Memory B cell (primary cell): Measurements from ENCODE around the gene IL21R.

Experiments used
- ATAC-seq: fragments of 150-1000 bp; cut with Tn5 transposase; 2 replicates; pipeline ENCODE4 v1.10.0; 2021; ENCODE audit warnings: low read depth, mild to moderate bottlenecking, moderate library complexity
- DNase-seq, 2 donors: peaks; one replicate each; pipeline ENCODE4 v3.0.0; 2022; ENCODE audit warnings: low spot score in 2 of 2
- H3K27ac Mint-ChIP-seq: one replicate; pipeline ENCODE4 v1.8.0; 2022; ENCODE audit warnings: mild to moderate bottlenecking, moderate library complexity, mixed read lengths
- H3K27me3 Mint-ChIP-seq: one replicate; pipeline ENCODE4 v1.8.0; 2022; ENCODE audit warnings: mixed read lengths
- H3K36me3 Mint-ChIP-seq: one replicate; pipeline ENCODE4 v1.8.0; 2022; ENCODE audit warnings: mild to moderate bottlenecking, mixed read lengths
- H3K4me1 Mint-ChIP-seq: one replicate; pipeline ENCODE4 v1.8.0; 2022; ENCODE audit warnings: mixed read lengths
- H3K4me3 Mint-ChIP-seq: one replicate; pipeline ENCODE4 v1.8.0; 2022; ENCODE audit warnings: mild to moderate bottlenecking, moderate library complexity, mixed read lengths
- H3K9me3 Mint-ChIP-seq: one replicate; pipeline ENCODE4 v1.8.0; 2022; ENCODE audit warnings: mixed read lengths

Gene IL21R

DNA sequence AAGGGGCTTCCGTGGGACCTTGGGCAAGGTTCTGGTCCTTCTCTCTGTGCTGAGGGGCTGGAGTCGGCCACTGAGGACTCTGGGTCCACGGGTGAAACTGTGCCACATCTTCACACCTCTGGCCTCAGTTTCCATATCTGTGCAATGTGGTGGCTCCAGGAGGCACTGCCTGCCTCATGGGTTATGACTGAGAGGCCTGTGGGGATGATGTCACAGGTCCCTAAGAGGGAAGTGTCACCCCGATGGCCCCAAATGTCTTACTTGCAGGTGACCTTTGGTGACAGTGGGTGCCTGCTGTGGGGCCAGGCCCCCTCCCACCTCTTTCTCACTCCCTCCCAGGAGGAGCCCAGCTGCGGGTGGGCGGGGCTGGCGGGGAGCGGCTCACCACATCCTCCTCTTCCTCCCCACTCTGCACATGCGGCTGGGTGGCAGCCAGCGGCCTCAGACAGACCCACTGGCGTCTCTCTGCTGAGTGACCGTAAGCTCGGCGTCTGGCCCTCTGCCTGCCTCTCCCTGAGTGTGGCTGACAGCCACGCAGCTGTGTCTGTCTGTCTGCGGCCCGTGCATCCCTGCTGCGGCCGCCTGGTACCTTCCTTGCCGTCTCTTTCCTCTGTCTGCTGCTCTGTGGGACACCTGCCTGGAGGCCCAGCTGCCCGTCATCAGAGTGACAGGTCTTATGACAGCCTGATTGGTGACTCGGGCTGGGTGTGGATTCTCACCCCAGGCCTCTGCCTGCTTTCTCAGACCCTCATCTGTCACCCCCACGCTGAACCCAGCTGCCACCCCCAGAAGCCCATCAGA, at the start of gene IL21R:
TSS of gene IL21R (plus strand) at position 407 of the 801 bp plus-strand sequence. CDS start 27,898 bp downstream, outside the sequence.
- H3K4me3 Mint-ChIP-seq, result peak within 1 kb of the TSS; percentile 80
- H3K27me3 Mint-ChIP-seq, result peaks cover 6% of the 10 kb centered on the region
- no peaks in the 10 kb centered on the region for H3K36me3 Mint-ChIP-seq
- DNase-seq, result peak; percentile 68 to 78
- H3K4me1 Mint-ChIP-seq, result peaks cover 63% of the 10 kb centered on the region
- H3K27ac Mint-ChIP-seq, result peak within 1 kb of the TSS; percentile 90
- ATAC-seq, result peak; percentile 64
- peaks cover 3% of the 10 kb centered on the region for H3K9me3 Mint-ChIP-seq

DNA sequence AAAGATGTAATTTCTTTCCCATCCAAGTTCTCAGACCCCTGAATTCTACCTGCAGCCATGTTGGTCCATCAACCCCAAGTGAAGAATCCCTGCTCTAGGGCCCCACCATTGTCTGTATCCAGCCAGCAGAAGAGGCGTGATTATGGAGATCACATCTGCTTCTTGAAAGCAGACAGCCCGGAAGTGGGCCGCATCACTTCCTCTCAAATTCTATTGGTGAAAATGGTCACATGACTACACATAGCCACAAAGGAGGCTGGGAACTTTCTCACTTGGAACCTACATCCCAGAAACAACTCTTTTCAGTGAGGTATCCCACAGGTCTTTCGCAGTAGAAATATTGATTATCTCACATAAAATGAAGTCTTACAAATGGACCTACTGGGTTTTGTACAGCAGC, 48.1 kb upstream of the IL21R start:
- Mint-ChIP-seq H3K4me1 (no peaks in the 10 kb centered on the region), H3K27ac (no peak overlapping the region), H3K36me3 (peaks cover 48% of the 10 kb centered on the region), H3K27me3 (no peaks in the 10 kb centered on the region), H3K4me3 (no peak overlapping the region), H3K9me3 (peaks cover 2% of the 10 kb centered on the region)
- DNase-seq, result no peak
- ATAC-seq, result no peak

DNA sequence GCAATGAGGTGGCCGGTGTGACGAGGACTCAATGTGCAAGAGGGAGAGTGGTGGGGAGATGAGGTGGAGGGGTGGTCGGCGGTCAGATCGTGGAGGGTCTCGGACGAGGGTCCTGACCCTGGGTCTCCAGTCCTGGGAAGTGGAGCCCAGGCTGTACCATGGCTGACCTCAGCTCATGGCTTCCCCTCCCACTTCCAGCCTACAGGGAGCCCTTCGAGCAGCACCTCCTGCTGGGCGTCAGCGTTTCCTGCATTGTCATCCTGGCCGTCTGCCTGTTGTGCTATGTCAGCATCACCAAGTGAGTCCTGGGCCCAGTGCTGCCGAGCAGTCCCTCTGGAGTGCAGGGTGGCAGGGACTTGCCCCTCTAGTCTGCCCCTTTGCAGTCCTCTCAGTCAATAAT, 46.4 kb upstream of the IL21R start:
- Mint-ChIP-seq H3K4me1 (no peaks in the 10 kb centered on the region), H3K27me3 (no peaks in the 10 kb centered on the region), H3K9me3 (peaks cover 3% of the 10 kb centered on the region), H3K4me3 (no peak overlapping the region), H3K36me3 (peaks cover 42% of the 10 kb centered on the region), H3K27ac (no peak overlapping the region)
- DNase-seq (no peak), ATAC-seq (peak; percentile 31)

DNA sequence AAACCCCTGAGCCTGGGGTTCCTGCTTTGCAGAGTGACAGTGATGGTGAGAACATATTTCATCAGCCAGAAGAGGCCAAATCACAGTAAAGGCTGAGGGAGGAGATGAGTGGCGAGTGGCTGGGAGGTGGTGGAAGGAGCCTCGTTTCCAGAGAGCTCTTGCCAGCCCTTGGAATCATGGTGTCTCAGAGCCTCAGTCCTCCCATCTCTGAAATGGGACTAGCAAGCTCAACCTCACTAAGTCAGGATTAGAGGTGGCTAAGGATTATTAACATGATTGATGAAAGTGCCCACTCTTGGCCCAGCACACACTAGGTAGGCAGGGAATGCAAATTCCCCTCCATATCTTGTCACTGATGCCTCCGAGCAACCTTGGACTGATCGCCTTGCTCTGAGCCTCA, 45.2 kb upstream of the IL21R start:
- Mint-ChIP-seq H3K4me3 (no peak overlapping the region), H3K27me3 (no peaks in the 10 kb centered on the region), H3K9me3 (peaks cover 3% of the 10 kb centered on the region), H3K27ac (no peak overlapping the region), H3K4me1 (no peaks in the 10 kb centered on the region), H3K36me3 (peaks cover 33% of the 10 kb centered on the region)
- ATAC-seq, result no peak
- DNase-seq, result no peak

DNA sequence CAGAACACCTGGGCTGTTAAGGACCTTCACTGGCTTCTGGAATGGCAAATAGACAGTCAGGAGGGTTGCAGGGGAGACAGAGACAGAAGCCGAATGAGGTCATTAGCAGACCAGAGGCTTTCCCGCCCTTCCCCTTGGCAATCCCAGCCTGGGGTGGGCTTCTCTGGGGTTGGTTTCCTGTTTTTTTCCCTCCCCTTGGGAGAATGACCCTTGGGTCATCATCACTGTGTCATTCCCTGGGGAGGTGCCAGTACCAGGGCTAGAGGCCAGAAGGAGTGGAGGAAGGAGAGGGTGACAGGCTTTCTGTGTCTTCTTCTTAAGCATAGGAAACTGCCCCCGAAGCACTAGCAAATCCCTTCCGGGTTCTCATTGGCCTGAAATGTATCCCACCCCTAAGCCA, 42.9 kb upstream of the IL21R start:
- Mint-ChIP-seq H3K4me1 (no peaks in the 10 kb centered on the region), H3K4me3 (no peak overlapping the region), H3K27ac (no peak overlapping the region), H3K27me3 (no peaks in the 10 kb centered on the region), H3K36me3 (peaks cover 34% of the 10 kb centered on the region), H3K9me3 (peaks cover 3% of the 10 kb centered on the region)
- ATAC-seq, result no peak
- DNase-seq, result no peak

DNA sequence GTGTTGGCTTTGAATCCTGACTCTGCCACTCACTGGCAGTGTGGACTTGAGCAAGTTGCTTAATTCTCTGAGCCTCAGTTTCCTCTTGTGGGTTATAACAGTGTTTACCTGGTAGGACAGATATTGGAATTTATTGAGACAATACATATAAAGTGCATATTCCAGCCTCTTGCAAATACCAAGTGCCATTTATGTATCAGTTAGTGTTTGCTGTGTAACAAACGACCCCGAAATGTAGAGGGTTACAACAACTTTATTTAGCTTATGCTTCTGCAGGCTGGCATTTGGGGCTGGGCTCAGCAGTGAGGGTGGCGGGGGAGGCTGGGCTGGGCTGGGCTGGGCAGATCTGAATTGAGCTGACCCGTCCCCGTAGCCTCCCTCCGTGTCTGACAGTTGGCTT, 42.4 kb upstream of the IL21R start:
- H3K27ac Mint-ChIP-seq, result no peak overlapping the region
- H3K36me3 Mint-ChIP-seq, result peaks cover 30% of the 10 kb centered on the region

DNA sequence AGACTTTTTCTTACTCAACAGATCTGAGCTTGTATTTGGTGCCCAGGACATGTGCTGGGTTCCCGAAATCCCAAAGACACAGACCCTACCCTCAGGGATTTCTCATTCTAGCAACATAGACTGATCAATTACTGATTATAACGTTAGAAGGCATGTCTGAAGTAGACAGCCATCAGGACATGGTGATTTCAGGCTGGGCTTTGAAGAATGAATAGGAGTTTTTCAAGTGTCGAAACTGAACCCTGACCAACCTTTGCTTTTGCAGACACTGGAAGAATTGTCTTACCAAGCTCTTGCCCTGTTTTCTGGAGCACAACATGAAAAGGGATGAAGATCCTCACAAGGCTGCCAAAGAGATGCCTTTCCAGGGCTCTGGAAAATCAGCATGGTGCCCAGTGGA, 40.0 kb upstream of the IL21R start:
- no peak for DNase-seq
- Mint-ChIP-seq H3K4me1 (no peaks in the 10 kb centered on the region), H3K27ac (no peak overlapping the region), H3K36me3 (peaks cover 20% of the 10 kb centered on the region), H3K27me3 (no peaks in the 10 kb centered on the region), H3K9me3 (peaks cover 2% of the 10 kb centered on the region), H3K4me3 (no peak overlapping the region)
- ATAC-seq, result no peak

More for the DNA sequence above, 42.4 kb upstream of the IL21R start:
- DNase-seq (no peak), ATAC-seq (no peak)
- H3K9me3 Mint-ChIP-seq, result peaks cover 2% of the 10 kb centered on the region
- H3K4me3 Mint-ChIP-seq, result no peak overlapping the region
- no peaks in the 10 kb centered on the region for H3K27me3 Mint-ChIP-seq
- H3K4me1 Mint-ChIP-seq, result no peaks in the 10 kb centered on the region

DNA sequence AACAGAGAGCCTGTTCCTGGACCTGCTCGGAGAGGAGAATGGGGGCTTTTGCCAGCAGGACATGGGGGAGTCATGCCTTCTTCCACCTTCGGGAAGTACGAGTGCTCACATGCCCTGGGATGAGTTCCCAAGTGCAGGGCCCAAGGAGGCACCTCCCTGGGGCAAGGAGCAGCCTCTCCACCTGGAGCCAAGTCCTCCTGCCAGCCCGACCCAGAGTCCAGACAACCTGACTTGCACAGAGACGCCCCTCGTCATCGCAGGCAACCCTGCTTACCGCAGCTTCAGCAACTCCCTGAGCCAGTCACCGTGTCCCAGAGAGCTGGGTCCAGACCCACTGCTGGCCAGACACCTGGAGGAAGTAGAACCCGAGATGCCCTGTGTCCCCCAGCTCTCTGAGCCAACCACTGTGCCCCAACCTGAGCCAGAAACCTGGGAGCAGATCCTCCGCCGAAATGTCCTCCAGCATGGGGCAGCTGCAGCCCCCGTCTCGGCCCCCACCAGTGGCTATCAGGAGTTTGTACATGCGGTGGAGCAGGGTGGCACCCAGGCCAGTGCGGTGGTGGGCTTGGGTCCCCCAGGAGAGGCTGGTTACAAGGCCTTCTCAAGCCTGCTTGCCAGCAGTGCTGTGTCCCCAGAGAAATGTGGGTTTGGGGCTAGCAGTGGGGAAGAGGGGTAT, 39.3 kb upstream of the IL21R start:
- Mint-ChIP-seq H3K4me1 (peaks cover 1% of the 10 kb centered on the region), H3K27me3 (no peaks in the 10 kb centered on the region), H3K9me3 (peaks cover 2% of the 10 kb centered on the region), H3K4me3 (no peak overlapping the region), H3K27ac (no peak overlapping the region), H3K36me3 (peaks cover 18% of the 10 kb centered on the region)
- no peak for DNase-seq
- no peak for ATAC-seq

DNA sequence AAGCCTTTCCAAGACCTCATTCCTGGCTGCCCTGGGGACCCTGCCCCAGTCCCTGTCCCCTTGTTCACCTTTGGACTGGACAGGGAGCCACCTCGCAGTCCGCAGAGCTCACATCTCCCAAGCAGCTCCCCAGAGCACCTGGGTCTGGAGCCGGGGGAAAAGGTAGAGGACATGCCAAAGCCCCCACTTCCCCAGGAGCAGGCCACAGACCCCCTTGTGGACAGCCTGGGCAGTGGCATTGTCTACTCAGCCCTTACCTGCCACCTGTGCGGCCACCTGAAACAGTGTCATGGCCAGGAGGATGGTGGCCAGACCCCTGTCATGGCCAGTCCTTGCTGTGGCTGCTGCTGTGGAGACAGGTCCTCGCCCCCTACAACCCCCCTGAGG, 38.7 kb upstream of the IL21R start:
- Mint-ChIP-seq H3K4me3 (no peak overlapping the region), H3K4me1 (peaks cover 6% of the 10 kb centered on the region), H3K27me3 (no peaks in the 10 kb centered on the region), H3K36me3 (peaks cover 18% of the 10 kb centered on the region), H3K27ac (no peak overlapping the region), H3K9me3 (peaks cover 2% of the 10 kb centered on the region)
- DNase-seq, result no peak
- ATAC-seq, result no peak

DNA sequence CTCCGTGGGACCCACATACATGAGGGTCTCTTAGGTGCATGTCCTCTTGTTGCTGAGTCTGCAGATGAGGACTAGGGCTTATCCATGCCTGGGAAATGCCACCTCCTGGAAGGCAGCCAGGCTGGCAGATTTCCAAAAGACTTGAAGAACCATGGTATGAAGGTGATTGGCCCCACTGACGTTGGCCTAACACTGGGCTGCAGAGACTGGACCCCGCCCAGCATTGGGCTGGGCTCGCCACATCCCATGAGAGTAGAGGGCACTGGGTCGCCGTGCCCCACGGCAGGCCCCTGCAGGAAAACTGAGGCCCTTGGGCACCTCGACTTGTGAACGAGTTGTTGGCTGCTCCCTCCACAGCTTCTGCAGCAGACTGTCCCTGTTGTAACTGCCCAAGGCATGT, 38.2 kb upstream of the IL21R start:
- Mint-ChIP-seq H3K27me3 (no peaks in the 10 kb centered on the region), H3K27ac (peak overlapping the region; percentile 63), H3K9me3 (peaks cover 1% of the 10 kb centered on the region), H3K4me1 (peaks cover 9% of the 10 kb centered on the region), H3K36me3 (peaks cover 14% of the 10 kb centered on the region), H3K4me3 (no peak overlapping the region)
- ATAC-seq (no peak), DNase-seq (no peak)

DNA sequence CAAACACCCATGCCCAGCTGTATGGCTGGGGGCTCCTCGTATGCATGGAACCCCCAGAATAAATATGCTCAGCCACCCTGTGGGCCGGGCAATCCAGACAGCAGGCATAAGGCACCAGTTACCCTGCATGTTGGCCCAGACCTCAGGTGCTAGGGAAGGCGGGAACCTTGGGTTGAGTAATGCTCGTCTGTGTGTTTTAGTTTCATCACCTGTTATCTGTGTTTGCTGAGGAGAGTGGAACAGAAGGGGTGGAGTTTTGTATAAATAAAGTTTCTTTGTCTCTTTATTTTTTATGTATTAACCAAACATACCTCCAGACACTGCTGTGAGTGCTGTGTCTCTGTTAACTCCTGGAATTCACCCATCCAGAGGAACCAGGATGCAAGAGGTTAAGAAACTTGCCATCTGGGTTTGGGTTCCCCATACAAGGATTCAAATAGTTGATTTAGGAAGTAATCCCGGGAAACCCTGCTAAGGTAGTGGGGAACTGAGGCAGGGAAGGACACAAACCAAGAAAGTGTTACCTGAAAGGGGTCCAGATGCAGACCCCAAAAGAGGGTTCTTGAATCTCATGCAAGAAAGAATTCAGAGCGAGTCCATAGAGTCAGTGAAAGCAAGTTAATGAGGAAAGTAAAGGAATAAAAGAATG, 37.4 kb upstream of the IL21R start:
- Mint-ChIP-seq H3K4me1 (peaks cover 9% of the 10 kb centered on the region), H3K36me3 (peaks cover 7% of the 10 kb centered on the region), H3K27me3 (no peaks in the 10 kb centered on the region), H3K9me3 (no peaks in the 10 kb centered on the region), H3K4me3 (no peak overlapping the region), H3K27ac (peak overlapping the region; percentile 63)
- DNase-seq (no peak), ATAC-seq (no peak)

DNA sequence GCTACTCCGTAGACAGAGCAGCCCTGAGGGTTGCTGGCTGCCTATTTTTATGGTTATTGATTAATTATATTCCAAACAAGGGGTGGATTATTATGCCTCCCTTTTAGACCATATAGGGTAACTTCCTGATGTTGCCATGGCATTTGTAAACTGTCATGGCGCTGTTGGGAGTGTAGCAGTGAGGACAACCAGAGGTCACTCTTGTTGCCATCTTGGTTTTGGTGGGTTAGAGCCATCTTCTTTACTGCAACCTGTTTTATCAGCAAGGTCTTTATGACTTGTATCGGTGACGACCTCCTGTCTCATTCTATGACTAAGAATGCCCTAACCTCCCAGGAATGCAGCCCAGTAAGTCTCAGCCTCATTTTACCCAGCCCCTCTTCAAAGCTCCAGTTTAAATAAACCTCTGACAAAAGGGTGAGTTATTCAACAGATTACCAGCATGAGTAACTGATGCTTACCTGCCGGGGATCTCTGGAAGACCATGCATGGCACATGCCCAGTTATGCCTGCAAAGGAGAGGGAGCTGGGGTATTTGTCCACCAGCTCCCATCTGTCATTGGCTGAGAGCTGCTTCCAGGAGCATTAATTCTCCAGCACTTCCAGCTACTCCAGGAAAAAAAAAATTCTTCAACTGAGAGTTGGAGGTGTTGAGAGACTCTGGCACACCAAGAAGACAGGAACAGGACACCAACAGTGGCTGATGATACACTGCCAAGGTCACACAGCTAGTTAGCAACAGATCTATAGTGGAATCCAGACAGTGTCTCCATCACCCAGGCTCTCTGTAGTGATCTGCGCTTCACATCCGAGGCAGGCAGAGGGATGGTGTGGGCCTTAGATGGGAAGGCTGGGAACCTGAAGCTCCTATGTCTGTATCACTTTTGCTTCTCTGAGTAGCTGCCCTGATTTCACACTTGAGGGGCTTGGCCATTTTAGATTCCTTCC, 36.6 kb upstream of the IL21R start:
- peak overlapping the region; percentile 71 for H3K27ac Mint-ChIP-seq
- peaks cover 2% of the 10 kb centered on the region for H3K9me3 Mint-ChIP-seq
- no peaks in the 10 kb centered on the region for H3K27me3 Mint-ChIP-seq
- H3K4me3 Mint-ChIP-seq, result no peak overlapping the region
- ATAC-seq, result no peak
- peaks cover 9% of the 10 kb centered on the region for H3K4me1 Mint-ChIP-seq
- no peak for DNase-seq
- H3K36me3 Mint-ChIP-seq, result peaks cover 7% of the 10 kb centered on the region

DNA sequence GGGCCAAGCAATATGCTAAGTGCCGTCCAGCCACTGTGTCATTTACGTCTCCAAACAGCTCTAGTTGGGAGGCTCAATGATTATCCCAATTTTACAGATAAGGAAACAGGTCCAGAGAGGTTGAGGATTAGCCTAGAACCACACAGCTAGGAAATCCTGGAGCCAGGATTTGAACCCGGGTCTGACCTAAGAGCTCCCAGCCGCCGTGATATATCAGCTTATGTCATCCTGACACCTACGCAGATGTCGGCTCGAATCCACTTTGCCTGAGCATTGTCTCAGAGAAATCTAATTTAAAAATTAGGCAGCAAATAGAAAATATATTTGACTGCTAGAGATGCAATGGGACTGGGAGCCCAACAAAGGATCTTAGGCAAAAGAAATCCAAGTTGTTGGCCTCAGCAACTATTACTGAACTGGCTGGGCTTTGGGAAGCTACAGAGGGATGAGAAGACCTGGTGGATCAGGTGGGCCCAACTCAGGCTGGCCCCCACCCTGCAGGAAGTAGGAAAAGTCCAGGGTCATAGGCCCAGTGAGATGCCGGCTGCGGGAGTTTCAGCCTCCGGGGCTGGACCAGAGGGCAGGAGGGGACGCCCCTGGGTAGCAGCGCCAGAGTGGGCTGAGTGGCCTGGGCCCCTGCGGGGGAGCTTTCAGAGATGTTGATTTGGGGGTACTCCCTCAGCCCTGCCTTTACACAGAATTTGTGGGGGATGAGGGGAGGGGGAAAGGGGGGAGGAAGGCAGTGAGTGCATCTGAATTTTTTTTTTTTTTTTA, 35.1 kb upstream of the IL21R start:
- ATAC-seq (no peak), DNase-seq (no peak)
- Mint-ChIP-seq H3K27ac (peak overlapping the region; percentile 97), H3K4me1 (peaks cover 9% of the 10 kb centered on the region), H3K36me3 (peaks cover 7% of the 10 kb centered on the region), H3K9me3 (peaks cover 2% of the 10 kb centered on the region), H3K27me3 (no peaks in the 10 kb centered on the region), H3K4me3 (no peak overlapping the region)
